ENCODE results near the gene SATB2. TPM values are rescaled to one million over a fixed set of nuclear protein-coding genes. Genes with fewer than 3 reads are reported as not detected.

The SATB2 gene
- 1 to 10 TPM; 3.3 to 8.5 (median 6.0) TPM for total RNA-seq
- long read RNA-seq = 0 reads

- no peak for TF ChIP-seq POLR2A (IDR thresholded peaks at IDR 0.05)
- TF ChIP-seq CTCF (IDR thresholded peaks at IDR 0.05) = no peak
- intact Hi-C loops (cut with DNase I) = no loop called here
These were observed at the start of gene SATB2 for GRCh38 chr2:199457147-199458008. Gene SATB2, minus strand, starts transcription at chr2:199457939. Its CDS starts 1,902 bp downstream, at chr2:199456037.

GRCh38 chr2:199505755-199506403 is 48.1 kb upstream of the SATB2 start:
- no peaks in the 10 kb centered on the region for H3K9me3 ChIP-seq
- H3K36me3 ChIP-seq = no peaks in the 10 kb centered on the region
- H3K27ac ChIP-seq = no peak overlapping the region
- WGBS (ENCODE audit: insufficient coverage, low coverage, low lambda C conversion rate, missing lambda C conversion rate) = 33% methylated on average over 2 of the region's 2 CpGs
- DNase-seq (no peak), ATAC-seq (peak; percentile 78 to 91 (median 84))
- no peak overlapping the region for H3K4me3 ChIP-seq
- H3K27me3 ChIP-seq = no peaks in the 10 kb centered on the region
- intact Hi-C loops (cut with DNase I) = no loop called here
- peaks cover 0 to 11% (median 2%) of the 10 kb centered on the region in 4 donors for H3K4me1 ChIP-seq
- no peak for TF ChIP-seq CTCF (IDR thresholded peaks at IDR 0.05)
- TF ChIP-seq POLR2A (IDR thresholded peaks at IDR 0.05) = no peak

More at GRCh38 chr2:199457147-199458008, at the start of gene SATB2:
- DNase-seq (peak in 1 of 3 donors; percentile 47), ATAC-seq (peak in 1 of 4 donors; percentile 3)
- 2% methylated on average over 40 of the region's 61 CpGs for WGBS (ENCODE audit: insufficient coverage, low coverage, low lambda C conversion rate, missing lambda C conversion rate)
- Histone ChIP-seq H3K27ac (peak within 1 kb of the TSS; percentile 33 to 52 (median 47)), H3K36me3 (no peaks in the 10 kb centered on the region), H3K27me3 (peaks cover 9 to 25% of the 10 kb centered on the region in 2 donors), H3K9me3 (no peaks in the 10 kb centered on the region), H3K4me3 (peak within 1 kb of the TSS; percentile 70 to 93 (median 75)), H3K4me1 (peaks cover 0 to 23% (median 8%) of the 10 kb centered on the region in 4 donors)

GRCh38 chr2:199503148-199503547 is 45.4 kb upstream of the SATB2 start:
- H3K4me3 ChIP-seq = no peak overlapping the region
- intact Hi-C loops (cut with DNase I) = no loop called here
- H3K4me1 ChIP-seq = peaks cover 0 to 11% (median 2%) of the 10 kb centered on the region in 4 donors
- ATAC-seq (no peak), DNase-seq (no peak)
- H3K9me3 ChIP-seq = no peaks in the 10 kb centered on the region
- H3K27ac ChIP-seq = no peak overlapping the region
- H3K36me3 ChIP-seq = no peaks in the 10 kb centered on the region
- no peaks in the 10 kb centered on the region for H3K27me3 ChIP-seq
- TF ChIP-seq CTCF (IDR thresholded peaks at IDR 0.05) = no peak
- TF ChIP-seq POLR2A (IDR thresholded peaks at IDR 0.05) = no peak

GRCh38 chr2:199499005-199499404 is 41.3 kb upstream of the SATB2 start:
- intact Hi-C loops (cut with DNase I) = no loop called here
- WGBS (ENCODE audit: insufficient coverage, low coverage, low lambda C conversion rate, missing lambda C conversion rate) = 77% methylated on average over 3 of the region's 3 CpGs
- no peaks in the 10 kb centered on the region for H3K27me3 ChIP-seq
- TF ChIP-seq CTCF (IDR thresholded peaks at IDR 0.05) (no peak), POLR2A (IDR thresholded peaks at IDR 0.05) (no peak)
- no peaks in the 10 kb centered on the region for H3K36me3 ChIP-seq
- no peak overlapping the region for H3K4me3 ChIP-seq
- DNase-seq = no peak
- H3K27ac ChIP-seq = no peak overlapping the region
- ATAC-seq = no peak
- no peaks in the 10 kb centered on the region for H3K9me3 ChIP-seq
- peaks cover 0 to 7% (median 0%) of the 10 kb centered on the region in 4 donors for H3K4me1 ChIP-seq

All from right lobe of liver (tissue), 6 donors.